ENCODE measurements around the gene ATMIN. TPM values are rescaled to one million over a fixed set of nuclear protein-coding genes. Genes with fewer than 3 reads are reported as not detected.

The ATMIN gene
- total RNA-seq, 1 donor from 2014 or later = 51.4 TPM

GRCh38 chr16:81060576-81061306, 25.1 kb downstream of the ATMIN start:
- H3K27ac Mint-ChIP-seq (ENCODE audit: unreplicated experiment) = no peak overlapping the region
- H3K9me3 Mint-ChIP-seq = no peaks in the 10 kb centered on the region
- TF ChIP-seq CTCF (conservative IDR thresholded peaks at IDR 0.05) = no peak
- H3K4me3 Mint-ChIP-seq = no peak overlapping the region
- no peaks in the 10 kb centered on the region for H3K4me1 Mint-ChIP-seq
- no peaks in the 10 kb centered on the region for H3K27me3 Mint-ChIP-seq (ENCODE audit: low read depth)
- no peak for DNase-seq (ENCODE audit: low read depth, low spot score)
- H3K36me3 Mint-ChIP-seq (ENCODE audit: low read depth) = no peaks in the 10 kb centered on the region

GRCh38 chr16:81061307-81061640, 25.6 kb downstream of the ATMIN start:
- no peaks in the 10 kb centered on the region for H3K27me3 Mint-ChIP-seq (ENCODE audit: low read depth)
- H3K4me3 Mint-ChIP-seq = no peak overlapping the region

GRCh38 chr16:81061871-81062608, 26.4 kb downstream of the ATMIN start:
- no peak for TF ChIP-seq CTCF (conservative IDR thresholded peaks at IDR 0.05)
- no peak overlapping the region for H3K27ac Mint-ChIP-seq (ENCODE audit: unreplicated experiment)
- no peaks in the 10 kb centered on the region for H3K9me3 Mint-ChIP-seq
- H3K36me3 Mint-ChIP-seq (ENCODE audit: low read depth) = no peaks in the 10 kb centered on the region
- H3K4me3 Mint-ChIP-seq = no peak overlapping the region
- no peaks in the 10 kb centered on the region for H3K27me3 Mint-ChIP-seq (ENCODE audit: low read depth)
- no peak for DNase-seq (ENCODE audit: low read depth, low spot score)
- H3K4me1 Mint-ChIP-seq = peaks cover 11% of the 10 kb centered on the region

More at GRCh38 chr16:81061307-81061640, 25.6 kb downstream of the ATMIN start:
- Mint-ChIP-seq H3K36me3 (ENCODE audit: low read depth) (no peaks in the 10 kb centered on the region), H3K4me1 (peaks cover 3% of the 10 kb centered on the region), H3K27ac (ENCODE audit: unreplicated experiment) (no peak overlapping the region), H3K9me3 (no peaks in the 10 kb centered on the region)
- TF ChIP-seq CTCF (conservative IDR thresholded peaks at IDR 0.05) = no peak
- DNase-seq (ENCODE audit: low read depth, low spot score) = no peak

- no peak overlapping the region for H3K27ac Mint-ChIP-seq (ENCODE audit: unreplicated experiment)
- H3K9me3 Mint-ChIP-seq = no peaks in the 10 kb centered on the region
- no peaks in the 10 kb centered on the region for H3K27me3 Mint-ChIP-seq (ENCODE audit: low read depth)
- no peak overlapping the region for H3K4me3 Mint-ChIP-seq
- no peaks in the 10 kb centered on the region for H3K36me3 Mint-ChIP-seq (ENCODE audit: low read depth)
- peaks cover 14% of the 10 kb centered on the region for H3K4me1 Mint-ChIP-seq
- no peak for DNase-seq (ENCODE audit: low read depth, low spot score)
- no peak for TF ChIP-seq CTCF (conservative IDR thresholded peaks at IDR 0.05)
Observed at GRCh38 chr16:81066681-81067080, 31.0 kb downstream of the ATMIN start.

- DNase-seq (ENCODE audit: low read depth, low spot score) = no peak
- peaks cover 17% of the 10 kb centered on the region for H3K4me1 Mint-ChIP-seq
- TF ChIP-seq CTCF (conservative IDR thresholded peaks at IDR 0.05) = no peak
- H3K36me3 Mint-ChIP-seq (ENCODE audit: low read depth) = no peaks in the 10 kb centered on the region
- H3K4me3 Mint-ChIP-seq = no peak overlapping the region
- no peak overlapping the region for H3K27ac Mint-ChIP-seq (ENCODE audit: unreplicated experiment)
- H3K9me3 Mint-ChIP-seq = no peaks in the 10 kb centered on the region
- no peaks in the 10 kb centered on the region for H3K27me3 Mint-ChIP-seq (ENCODE audit: low read depth)
Observed at GRCh38 chr16:81067166-81067565, 31.5 kb downstream of the ATMIN start.

Measured in neural crest cell (in vitro differentiated cells).